ENCODE results near the gene TRPT1.

TRPT1 gene

DNA sequence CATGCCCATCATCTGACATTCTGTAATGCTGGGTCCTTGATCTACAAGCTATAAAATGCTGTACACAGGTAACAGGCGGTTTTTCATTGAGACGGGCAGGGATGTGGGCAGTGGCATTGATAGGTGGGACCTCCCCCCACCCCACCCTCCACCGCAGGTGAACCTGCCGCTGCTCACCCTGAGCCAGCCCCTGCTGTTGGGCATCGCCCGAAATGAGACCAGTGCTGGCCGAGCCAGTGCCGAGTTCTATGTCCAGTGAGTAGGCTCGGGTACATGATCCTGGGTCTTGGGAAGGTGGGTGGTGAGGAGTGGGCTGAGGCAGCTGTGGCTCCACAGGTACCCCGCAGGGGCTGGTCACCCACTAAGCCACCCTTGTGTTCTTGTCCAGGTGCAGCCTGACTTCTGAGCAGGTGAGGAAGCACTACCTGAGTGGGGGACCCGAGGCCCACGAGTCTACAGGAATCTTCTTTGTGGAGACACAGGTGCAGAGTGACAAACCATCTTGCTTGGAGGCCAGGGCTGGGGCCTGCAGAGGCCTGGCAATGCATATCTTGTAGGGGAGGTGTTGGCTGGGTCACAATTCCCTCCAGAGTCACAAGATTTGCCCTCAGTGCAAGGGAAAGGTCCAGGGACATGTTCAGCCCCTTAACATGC is 3.2 kb upstream of the TRPT1 start:
- DNase-seq, result no peak

DNA sequence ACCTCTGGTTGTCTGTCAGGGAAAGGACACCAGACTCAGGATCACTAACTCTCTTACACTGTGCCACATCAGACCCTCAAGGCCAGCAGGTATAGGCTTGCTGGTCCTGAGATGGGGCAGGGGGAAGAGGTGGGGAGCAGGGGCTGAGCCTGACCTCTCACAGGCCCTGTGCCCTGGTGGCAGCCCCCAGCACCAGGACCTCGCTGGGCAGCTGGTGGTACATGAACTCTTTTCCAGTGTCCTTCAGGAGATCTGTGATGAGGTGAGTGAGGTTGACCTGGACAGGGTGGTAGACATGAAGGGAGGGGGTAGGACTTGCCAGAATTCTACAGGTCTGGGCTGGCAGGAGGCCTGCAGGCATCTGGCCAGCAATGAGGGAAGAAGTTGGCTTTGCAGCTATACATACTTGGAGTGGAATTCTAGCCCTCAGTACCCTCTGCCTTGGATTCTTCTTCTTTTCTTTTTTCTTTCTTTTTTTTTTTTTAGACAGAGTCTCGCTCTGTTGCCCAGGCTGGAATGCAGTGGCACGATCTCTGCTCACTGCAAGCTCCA is 1.5 kb upstream of the TRPT1 start:
- DNase-seq, result no peak

DNA sequence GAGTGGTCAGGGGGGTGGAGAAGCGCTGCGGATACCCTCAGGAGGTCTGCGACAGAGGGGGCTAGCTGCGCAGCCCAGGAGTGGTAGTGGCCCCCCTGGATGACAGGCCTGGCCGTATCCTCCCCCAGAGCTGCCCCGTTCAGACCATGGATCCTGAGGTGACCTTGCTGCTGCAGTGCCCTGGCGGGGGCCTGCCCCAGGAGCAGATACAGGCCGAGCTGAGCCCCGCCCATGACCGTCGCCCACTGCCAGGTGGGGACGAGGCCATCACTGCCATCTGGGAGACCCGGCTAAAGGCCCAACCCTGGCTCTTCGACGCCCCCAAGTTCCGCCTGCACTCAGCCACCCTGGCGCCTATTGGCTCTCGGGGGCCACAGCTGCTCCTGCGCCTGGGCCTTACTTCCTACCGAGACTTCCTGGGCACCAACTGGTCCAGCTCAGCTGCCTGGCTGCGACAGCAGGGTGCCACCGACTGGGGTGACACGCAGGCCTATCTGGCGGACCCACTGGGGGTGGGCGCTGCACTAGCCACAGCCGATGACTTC is 593 bp upstream of the TRPT1 start:
- DNase-seq, result peak; percentile 39 to 78

DNA sequence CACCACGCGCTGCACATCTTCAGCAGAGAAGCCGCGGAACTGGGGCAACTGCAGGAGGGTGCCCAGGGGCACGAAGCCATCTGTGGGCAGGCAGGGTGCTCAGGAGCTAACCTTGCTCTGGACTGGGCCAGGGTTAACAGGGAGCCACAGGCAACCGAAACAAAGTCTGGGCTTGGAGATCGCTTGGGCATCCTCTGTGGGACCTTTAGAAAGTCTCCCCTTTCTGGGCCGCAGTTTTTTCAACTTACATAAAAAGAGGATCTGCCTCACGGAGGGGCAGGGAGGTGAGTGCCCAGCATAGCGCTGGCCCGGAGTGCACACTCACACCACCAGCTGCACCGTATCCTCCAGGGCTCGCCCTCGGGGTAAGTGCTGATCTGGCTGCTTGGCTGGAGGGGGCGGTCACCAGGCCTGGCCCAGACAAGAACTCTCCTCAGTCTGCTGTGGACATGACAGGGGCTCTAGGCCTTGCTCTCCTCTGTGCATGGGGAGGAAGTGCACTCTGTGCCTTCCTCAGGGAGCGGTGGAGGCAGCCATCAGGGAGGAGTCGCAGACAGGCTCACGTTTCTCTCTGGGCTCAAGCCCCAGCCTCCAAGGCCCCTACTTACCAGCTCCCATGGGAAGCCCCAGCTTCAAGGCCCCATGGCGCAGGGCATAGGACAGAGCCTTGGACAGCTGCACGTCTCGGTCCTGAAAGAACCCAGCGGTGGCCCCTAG is 937 bp downstream of the TRPT1 start:
- DNase-seq, result no peak

DNA sequence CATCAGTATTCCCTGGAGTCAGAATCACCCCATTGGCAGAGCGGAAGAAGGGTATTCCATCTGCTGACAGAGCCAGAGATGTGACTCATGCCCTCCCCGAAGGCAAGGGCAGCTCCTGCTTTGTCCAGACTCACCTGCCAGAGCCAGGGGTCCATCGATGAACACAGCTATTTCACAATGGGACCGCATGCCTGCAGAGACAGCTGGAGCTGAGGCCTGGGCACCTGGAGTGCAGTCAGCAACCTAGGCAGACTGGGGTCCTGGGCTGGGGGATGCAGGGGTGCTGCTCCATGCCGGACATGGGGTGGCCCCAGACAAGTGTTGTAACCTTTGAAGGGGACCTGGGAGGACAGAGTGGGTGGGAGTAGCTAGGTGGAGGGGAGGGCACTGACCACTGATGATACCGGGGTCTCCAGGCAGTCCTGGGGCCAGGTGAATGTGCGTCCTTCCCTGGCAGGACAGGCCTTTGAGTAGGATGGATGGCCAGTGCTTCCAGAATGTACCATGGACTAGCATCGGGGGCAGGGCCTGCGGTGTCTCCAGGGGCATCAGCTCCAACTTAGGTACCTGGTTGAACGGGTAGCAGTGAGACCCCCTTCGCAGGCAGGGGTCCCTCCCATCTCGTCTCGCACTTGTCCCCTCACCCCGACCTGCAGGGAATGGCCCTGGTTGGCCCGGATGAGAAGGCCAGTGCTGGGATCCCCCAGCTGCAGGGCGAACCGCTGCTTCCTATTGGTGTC is 1.7 kb downstream of the TRPT1 start:
- no peak for DNase-seq

DNA sequence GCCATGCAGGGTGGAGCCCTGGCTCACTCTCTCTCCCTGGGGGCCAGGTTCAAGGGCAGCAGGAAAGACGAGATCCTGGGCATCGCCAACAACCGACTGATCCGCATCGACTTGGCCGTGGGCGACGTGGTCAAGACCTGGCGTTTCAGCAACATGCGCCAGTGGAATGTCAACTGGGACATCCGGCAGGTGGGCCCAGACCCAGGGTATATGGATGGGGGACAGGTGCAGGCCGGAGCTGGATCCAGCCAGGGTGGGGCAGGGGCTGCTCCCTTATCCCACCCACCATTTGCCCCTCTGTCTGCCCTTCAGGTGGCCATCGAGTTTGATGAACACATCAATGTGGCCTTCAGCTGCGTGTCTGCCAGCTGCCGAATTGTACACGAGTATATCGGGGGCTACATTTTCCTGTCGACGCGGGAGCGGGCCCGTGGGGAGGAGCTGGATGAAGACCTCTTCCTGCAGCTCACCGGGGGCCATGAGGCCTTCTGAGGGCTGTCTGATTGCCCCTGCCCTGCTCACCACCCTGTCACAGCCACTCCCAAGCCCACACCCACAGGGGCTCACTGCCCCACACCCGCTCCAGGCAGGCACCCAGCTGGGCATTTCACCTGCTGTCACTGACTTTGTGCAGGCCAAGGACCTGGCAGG is 2.9 kb downstream of the TRPT1 start:
- DNase-seq, result no peak

DNA sequence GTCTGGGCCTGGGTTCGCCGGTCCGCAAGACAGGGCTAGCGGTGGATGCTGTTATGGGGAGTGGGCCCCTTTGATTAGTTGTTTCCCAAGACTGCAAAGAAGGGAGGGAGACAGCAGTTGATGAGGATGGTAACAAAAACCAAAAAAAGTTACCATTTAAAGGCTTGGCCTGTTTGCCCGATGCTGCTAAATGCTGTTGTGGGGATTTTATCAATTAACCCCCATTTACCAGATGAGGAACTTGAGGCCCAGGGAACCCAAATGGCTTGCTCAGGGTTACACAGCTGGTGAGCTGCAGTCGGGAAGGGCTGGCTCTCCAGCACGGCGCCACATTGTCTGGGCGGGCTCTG is 3.4 kb downstream of the TRPT1 start:
- no peak for DNase-seq

DNA sequence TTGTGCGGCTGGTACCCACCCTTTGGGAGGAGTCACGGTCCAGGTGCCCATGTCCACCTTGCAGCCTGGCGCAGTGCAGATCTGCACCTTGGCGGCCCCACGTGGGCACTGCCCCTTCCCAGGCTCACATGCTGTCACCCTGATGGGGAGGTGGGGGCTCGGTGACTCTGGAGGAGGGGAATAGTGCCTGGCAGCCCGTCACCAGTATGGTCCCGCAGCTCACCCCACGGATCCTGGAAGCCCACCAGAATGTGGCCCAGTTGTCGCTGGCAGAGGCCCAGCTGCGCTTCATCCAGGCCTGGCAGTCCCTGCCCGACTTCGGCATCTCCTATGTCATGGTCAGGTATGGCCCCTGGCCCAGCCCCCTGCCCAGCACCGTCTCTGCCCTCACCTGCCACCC is 5.2 kb downstream of the TRPT1 start:
- no peak for DNase-seq

DNA sequence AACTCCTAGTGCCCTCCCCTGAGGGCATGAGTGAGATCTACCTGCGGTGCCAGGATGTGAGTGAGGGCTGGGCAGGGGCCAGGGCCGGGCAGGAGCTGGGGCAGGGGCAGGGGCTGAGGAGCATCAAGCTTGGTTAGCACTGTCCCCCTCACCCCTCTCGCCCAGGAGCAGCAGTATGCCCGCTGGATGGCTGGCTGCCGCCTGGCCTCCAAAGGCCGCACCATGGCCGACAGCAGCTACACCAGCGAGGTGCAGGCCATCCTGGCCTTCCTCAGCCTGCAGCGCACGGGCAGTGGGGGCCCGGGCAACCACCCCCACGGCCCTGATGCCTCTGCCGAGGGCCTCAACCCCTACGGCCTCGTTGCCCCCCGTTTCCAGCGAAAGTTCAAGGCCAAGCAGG is 5.7 kb downstream of the TRPT1 start:
- no peak for DNase-seq

DNA sequence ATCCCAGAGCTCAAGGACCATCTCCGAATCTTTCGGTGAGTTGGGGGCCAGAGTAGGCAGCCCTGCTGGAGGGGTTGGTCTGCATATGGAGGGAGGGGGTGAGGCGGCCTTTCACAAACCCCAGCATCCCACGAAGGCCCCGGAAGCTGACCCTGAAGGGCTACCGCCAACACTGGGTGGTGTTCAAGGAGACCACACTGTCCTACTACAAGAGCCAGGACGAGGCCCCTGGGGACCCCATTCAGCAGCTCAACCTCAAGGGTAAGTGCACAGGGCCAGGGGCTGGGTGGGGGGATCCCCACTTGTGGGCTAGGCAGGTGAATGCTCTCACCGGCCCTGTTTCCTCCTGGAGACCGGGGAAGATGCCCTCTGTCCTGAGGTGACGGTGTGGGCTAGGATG is 6.2 kb downstream of the TRPT1 start:
- no peak for DNase-seq

DNA sequence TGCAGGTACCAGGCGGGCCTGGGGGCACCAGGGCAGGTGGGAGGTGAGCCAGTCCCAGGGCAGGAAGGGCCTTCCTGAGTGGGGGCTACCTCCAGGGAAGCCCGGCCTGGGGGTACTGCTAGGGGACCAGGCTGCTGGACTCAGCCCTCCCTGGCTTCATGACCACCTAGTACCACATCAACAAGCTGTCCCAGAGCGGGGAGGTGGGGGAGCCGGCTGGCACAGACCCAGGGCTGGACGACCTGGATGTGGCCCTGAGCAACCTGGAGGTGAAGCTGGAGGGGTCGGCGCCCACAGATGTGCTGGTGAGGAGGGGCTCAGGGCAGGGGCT is 6.7 kb downstream of the TRPT1 start:
- DNase-seq, result no peak

DNA sequence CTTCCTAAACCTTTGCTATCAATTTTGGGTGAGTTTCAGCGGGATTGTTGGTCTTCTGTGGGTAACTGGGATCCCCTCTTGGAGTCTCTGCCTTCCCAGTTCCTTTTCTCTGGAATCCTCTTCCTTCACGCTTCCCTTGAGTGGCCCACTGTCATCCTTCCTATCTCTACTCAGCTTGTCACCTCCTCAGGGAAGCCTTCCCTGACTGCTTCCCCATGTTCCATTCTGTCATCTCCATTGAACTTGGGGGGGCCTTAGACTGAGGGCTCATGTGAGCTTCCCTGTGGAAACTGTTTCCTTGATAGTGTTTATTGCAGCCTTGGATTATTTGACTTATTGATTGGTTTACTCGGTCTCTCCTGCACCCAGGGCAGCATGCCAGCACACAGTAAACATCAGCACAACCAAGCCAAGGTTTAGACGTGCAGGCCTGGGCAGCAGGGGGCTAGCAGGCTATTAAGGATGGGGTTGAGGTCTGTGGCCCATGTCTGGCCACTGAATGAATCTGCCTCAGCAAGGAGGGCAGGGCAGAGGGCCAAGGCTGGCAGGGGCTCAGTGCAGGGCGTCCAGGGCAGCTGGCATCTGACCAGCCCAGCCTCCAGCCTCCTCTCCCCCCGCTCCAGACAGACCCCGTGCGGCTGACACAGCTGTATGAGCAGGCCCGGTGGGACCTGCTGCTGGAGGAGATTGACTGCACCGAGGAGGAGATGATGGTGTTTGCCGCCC is 7.2 kb downstream of the TRPT1 start:
- DNase-seq, result no peak

DNA sequence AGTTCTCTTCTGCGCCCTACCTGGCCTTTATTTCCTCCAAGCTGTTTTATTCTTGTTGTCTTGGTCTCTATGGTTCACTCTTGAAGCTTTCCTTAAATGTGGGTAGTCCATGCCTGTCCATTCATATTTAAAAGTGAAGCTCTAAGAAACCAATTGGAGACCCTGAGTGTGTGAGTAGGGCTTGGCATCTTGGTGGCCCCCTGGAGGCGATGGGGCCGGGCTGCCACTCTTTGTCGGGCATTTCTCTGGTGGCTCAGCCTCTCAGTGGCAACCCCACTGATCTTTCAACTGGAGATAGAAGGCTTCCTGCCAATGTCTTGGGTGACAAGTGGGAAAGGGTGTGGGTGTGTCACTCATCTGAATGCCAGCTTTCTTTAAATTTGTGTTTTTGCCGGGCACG is 9.1 kb downstream of the TRPT1 start:
- no peak for DNase-seq

DNA sequence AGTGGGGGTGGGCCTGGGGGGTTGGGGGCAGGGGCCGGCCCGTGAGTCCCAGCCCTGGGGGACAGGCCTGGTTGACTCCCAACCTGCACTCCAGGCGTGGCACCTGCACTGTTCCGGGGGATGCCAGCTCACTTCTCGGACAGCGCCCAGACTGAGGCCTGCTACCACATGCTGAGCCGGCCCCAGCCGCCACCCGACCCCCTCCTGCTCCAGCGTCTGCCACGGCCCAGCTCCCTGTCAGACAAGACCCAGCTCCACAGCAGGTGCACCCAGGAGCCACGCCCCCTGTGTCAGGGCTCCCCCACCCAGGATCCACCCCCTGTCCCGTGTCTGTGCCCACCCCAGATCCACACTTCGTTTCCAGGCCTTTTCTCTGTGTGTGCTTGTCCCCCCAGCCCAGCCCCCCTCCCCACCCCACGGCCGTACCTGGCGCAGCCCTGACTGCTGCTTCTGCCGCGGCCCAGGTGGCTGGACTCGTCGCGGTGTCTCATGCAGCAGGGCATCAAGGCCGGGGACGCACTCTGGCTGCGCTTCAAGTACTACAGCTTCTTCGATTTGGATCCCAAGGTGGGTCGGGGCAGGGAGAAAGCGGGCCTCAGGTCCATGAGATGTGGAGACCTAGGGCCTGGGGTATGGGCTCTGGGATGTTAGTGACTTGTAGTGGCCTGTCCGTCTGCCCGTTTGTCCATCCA is 14.7 kb downstream of the TRPT1 start:
- DNase-seq, result no peak

DNA sequence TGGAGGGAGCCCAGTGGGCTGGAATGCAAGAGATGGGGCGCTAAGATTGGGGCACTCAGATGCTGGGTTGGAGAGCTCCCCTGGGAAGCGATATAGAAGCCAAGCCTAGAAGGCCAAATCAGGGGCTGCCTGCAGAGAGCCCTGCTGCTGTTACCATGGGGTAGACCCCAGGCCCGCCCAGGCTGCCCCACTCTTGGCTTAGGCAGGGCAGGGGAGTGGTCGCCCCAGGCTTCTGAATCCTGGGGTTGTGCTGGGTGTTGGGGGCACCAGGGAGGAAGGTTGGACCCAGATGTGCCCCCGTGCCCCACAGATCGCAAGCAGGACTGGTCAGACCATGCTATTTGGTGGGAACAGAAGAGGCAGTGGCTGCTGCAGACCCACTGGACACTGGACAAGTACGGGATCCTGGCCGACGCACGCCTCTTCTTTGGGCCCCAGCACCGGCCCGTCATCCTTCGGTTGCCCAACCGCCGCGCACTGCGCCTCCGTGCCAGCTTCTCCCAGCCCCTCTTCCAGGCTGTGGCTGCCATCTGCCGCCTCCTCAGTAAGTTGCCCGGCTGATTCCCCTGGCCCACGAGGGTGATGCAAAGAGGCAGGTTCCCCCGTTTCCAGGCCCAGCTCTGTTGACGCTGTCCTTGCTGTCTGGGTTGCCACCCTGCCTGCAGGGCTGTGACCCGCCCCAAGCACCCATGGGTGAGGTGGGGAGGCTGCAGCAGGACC is 15.5 kb downstream of the TRPT1 start:
- DNase-seq, result no peak

DNA sequence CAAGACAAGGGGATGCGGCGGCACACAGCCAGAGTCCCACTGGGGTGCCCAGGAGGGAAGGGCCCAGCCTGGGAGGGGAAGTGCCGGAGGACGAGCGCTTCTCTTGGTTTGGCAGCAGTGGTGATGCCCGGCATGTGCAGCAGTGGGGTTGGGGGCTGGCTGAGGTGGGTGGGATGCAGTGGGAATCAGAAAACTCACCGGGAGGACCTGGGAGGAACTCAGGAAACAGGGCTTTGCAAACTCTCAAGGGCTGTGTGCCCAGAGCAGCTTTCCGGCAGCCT is 16.5 kb downstream of the TRPT1 start:
- DNase-seq, result no peak

DNA sequence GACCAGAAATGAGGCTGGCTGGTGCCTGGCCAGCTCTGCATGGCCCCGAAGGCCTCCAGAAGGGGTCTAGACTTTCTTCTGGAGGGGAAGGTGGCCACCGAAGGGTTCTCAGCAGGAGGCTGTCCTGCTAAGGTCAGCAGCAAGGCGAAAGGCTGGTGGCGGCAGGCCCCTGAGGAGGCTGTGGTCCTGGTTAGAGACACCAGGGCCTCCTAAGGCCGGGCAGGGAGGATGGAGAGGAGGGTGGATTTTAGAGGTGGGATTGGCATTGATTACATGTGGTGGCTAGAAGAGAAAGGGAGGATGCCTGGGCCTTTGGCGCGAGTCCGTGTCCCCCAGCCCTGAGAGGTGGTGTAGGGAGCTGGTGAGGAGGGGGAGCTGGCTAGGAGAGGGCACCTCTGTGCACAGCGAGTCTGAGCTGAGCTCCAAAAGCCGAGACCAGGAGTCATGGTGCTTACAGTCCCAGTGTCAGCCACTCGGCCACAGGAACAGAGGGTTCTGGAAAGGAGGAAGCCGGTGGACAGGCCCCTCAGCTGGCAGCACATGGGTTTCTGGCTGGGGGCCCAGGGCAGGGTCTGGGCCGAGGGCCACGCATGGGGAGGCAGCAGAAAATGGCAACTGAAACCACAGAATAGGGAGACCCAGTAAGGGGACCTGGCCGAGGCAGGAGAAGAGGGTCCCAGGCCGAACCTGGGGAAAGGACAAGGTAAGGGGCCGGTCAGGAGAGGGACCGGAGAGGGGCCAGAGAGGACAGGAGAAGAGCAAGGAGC is 17.0 kb downstream of the TRPT1 start:
- DNase-seq, result no peak

DNA sequence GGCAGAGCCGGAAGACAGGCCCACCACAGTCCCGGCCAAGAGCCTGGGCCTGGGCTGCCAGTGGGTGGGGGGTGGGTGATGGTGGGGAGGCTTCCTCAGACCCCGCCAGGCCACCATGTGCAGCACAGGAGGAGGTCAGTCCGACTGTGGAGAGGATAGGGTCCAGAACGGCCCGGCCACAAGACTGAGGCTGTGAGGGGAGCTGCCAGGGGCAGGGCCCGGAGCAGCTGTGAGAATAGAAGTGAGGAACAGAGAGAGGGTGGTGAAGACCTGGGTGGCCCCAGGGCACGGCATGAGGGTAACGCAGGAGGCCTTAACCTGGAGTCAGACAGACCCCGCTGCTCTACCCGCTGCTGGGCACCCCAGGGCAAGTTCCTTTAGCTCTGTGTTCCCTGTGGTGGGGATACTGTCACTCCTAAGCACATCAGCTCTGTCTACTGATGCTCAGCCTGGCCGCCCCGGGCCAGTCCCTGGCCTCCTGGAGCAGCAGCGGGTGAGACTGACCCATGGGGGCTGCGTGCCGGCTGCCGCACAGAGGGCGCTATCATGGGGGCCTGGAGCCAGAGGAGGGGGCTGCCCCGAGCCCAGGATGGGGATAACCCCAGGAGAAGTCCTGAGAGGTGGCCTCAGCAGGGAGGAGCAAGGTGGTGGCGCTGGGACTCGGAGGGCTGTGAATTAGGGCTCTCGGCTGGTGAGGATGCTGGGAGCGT is 17.7 kb downstream of the TRPT1 start:
- no peak for DNase-seq

DNA sequence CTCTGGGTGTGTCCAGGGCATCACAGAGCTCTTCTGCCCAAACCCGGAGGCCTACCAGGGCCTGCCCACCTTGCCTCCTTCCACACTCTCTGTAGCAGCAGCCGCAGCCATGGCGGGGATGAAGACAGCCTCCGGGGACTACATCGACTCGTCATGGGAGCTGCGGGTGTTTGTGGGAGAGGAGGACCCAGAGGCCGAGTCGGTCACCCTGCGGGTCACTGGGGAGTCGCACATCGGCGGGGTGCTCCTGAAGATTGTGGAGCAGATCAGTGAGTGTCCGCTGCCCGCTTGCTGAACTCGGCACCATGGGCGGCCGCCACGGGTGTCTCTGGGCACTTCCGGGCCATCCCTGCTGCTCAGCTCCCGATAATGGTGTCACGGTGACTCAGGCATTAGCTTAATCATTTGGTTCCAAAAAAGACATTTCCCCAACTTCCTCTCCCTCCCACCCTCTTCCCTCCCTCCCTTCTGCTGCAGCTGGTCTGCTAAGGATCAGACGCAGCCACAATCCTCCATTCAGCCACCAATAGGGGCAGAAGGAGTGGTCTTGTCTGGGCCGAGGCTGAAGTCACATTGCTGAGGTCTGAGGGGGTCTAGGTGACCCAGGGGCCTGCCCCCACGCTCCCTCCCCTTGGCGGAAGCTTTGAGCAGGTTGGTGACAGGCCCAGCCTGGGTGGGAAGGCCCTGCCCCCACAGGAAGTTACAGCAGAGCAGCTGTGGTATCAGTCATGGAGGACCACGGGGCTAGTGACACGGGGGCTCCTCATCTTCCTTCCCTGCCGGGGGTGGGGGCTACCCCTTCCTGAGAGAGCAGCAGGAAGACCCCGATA is 18.5 kb downstream of the TRPT1 start:
- DNase-seq, result no peak

All from NCI-H2081 (cell line).